HK-2 (cell line): ENCODE data around the gene STK11.

Source experiments
- DNase-seq: peaks from one replicate; pipeline ENCODE4 v3.0.0-alpha.2; 2018; ENCODE audit not compliant: unreplicated experiment

Gene STK11, protein sequence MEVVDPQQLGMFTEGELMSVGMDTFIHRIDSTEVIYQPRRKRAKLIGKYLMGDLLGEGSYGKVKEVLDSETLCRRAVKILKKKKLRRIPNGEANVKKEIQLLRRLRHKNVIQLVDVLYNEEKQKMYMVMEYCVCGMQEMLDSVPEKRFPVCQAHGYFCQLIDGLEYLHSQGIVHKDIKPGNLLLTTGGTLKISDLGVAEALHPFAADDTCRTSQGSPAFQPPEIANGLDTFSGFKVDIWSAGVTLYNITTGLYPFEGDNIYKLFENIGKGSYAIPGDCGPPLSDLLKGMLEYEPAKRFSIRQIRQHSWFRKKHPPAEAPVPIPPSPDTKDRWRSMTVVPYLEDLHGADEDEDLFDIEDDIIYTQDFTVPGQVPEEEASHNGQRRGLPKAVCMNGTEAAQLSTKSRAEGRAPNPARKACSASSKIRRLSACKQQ

DNA sequence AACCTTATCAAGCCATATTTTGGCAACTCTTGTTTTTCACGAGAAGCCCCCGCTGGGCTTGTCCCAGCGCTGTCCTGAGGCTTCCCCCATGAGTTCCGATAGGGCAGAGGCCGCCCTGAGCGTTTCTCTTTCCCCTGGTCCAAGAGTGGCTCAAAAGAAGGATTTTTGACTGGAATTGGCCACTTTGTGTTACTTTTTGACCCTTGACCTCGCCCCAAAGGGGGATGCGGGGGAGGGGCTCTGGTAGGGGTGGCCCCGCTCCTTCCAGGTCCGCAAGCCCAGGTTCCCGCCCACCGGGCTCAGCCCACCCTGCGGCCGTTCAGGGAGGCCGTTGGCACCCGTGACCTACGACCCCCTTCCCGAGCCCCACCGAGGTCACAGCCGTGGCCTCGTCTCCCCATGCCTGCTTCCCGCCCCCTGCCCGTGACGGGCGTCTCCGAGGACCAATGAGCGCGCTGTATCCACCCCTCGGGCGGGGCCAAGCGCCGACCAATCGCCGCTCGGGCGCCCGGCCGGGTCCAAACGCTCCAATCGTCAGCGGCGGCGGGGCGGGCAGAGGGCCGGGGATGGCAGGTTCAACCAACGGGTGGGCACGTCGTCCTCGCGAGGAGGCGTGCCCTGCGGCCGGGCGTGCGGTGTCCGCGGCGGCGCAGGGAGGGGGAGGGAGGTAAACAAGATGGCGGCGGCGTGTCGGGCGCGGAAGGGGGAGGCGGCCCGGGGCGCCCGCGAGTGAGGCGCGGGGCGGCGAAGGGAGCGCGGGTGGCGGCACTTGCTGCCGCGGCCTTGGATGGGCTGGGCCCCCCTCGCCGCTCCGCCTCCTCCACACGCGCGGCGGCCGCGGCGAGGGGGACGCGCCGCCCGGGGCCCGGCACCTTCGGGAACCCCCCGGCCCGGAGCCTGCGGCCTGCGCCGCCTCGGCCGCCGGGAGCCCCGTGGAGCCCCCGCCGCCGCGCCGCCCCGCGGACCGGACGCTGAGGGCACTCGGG, at the start of gene STK11:
STK11 (plus strand) TSS at position 665 of the 986 bp plus-strand sequence. CDS start 1,136 bp downstream, outside the sequence.
- peak; percentile 100 for DNase-seq

DNA sequence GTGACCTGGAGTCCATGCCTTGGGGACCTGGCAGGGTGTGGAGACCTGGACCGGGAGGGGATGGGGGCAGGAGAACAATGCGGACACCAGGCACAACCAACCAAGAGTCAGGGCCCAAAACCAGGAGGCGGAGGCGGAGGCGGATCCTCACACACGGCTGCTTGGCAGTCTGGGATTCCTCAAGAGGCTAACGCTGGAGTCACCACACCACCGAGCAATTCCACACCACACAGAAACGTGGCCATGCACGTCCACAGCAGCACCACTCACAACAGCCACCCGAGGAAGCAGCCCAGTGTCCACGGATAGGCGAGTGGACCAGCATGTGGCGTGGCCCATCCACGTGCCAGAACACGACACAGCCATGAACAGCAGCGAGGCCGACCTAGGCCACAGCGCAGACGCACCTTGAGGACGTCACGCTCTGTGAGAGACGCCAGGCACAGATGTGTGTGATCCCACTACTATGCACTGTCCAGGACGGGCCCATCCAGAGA, 49.2 kb upstream of the STK11 start:
- no peak for DNase-seq

DNA sequence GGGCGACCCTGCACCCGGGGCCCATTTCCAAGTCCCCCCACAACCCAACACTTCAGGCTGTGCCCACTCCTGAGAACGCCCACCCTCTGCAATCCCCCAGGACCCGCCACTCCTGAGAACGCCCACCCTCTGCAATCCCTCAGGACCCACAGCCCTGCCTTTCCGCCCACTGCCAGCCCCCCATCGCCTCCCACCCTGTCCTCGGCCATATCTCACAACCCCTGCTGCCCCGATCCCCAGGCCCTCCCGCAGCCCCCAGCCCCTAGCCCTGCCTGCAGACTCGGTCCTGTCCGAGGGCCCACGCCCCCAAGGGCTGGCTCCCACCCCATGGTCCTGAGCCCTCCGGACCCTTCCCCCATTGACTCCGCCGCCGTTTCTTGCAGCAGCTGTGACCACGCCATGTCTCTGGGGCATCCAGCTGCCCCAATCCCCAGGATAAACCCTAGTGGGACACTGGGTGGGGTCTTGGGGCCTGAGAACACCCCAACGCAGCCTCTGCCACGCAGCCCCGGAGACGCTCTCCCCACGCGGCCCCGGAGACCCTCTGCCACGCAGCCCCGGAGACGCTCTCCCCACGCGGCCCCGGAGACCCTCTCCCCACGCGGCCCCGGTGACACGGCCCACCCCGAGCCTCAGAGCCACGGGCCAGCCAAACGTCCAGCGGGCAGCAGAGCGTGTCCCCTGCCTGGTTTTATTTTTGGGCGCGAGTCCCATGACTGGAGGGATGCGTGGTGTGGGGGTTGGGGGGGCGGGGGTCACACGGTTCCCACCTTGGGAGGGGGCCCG, 48.6 kb upstream of the STK11 start:
- DNase-seq, result no peak

DNA sequence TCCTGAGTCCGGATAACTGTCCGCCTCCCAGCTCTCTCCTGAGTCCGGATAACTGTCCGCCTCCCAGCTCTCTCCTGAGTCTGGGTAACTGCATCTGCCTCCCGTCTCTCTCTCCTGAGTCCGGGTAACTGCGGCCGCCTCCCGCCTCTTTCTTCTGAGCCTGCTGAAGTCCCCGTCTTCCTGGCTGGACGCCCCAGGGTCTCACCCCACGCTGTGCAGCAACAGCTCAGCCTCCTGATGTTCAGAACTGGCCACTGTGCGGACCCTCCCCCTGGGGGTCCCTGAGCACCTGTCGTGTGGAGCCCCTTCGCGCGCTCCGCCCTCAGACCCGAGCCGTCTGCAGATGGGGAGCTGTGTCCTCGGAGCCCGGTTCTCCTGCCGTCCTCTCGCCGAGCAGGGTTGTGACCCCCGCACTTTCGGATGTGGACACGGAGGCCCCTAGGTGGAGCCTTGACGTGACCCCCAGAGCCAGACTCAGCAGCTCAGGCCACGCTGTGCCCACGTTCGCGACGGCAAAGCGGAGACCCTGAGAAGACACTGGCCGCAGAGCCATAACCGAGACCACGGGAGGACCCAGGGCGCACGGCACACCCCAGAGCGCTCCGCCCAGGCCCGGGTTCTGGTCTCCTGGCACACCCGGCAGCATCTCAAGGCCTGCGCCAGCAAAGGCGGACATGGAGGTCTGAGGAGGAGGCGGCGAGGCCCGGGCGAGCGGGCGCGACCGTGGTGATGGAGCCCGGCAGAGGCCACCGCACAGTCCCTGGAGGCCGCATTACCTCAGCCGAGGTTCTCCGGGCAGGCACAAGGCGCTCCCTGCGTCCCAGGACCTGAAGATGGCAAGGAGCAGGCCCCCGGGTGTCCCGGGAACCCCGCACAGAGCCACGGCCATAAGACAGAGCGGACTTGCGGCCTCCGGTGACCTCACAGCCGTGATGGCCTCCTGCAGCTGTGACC, 47.4 kb upstream of the STK11 start:
- no peak for DNase-seq

DNA sequence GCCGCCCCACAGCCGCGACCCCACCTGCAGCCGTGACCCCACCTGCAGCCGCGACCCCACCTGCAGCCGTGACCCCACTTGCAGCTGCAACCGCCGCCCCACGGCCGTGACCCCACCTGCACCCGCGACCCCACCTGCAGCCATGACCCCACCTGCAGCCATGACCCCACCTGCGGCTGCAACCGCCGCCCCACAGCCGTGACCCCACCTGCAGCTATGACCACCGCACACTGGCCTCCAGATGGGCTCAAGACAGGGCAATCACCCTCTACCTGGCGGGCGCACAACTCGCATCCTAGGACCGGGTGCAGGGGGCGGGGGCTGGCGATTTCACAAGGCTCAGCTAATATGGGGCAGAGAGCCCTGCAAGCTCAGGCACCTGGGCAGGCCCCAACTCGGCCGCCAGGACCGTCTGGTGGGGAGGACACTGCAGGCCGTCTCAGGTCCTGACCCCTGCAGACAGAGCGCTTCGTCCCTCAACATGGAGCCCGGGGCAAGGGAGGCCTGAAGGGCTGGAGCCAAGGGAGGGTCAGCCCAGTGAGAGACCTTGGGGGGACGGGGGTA, 46.6 kb upstream of the STK11 start:
- DNase-seq, result no peak

DNA sequence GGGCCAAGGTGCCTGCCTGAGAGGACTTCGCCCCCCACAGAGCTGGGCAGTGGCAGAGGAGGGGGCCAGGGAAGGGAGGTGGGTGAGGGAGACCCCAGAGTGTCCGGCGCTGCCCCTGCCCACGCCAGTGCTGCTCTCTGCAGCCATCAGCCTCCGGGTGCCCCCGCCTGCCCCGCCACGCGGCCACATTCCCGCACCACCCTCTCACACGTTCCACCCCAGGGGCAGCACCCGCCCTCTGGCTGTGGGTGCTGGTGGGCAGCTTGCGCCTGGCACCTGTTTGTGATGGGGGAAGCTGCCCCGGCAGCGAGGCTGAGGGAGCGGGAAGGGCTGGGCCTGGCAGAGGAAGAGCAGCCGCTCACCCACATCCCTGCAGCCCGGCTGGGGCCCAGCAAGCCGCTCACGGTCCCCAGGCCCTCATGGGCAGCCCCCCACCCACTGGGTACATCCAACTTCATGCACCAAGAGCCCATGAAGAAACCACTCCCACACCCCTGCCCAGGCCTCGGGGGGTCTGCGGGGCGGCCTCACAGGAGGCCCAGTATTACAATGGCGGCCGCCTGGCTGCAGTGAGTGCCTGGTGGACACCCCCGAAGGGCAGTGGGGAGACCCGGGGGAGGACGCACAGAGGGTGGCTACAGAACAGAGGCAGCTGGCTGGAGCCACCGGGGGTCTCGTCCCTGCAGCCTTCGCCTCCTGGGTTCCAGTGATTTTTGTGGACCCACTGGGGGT, 45.5 kb upstream of the STK11 start:
- no peak for DNase-seq

DNA sequence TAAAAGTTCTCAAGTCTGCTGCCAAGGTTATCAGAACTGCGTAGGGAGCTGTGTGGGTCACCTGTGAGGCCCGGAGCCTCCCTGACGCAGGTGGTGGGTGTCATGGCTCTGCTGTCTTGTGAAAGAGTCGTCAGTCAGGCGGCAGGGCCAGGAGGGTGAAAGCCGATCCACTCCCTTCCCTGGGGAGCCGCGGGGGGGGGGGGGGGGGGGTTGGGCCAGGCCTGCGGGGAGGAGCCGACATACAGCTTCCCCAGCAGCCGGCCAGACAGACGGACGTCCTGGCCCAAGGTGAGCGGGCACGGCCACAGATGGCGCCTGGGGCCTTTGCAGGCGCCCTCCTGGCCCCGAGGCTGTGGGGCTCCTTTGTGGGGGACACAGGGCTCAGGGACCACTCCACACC, 43.9 kb upstream of the STK11 start:
- DNase-seq, result no peak

DNA sequence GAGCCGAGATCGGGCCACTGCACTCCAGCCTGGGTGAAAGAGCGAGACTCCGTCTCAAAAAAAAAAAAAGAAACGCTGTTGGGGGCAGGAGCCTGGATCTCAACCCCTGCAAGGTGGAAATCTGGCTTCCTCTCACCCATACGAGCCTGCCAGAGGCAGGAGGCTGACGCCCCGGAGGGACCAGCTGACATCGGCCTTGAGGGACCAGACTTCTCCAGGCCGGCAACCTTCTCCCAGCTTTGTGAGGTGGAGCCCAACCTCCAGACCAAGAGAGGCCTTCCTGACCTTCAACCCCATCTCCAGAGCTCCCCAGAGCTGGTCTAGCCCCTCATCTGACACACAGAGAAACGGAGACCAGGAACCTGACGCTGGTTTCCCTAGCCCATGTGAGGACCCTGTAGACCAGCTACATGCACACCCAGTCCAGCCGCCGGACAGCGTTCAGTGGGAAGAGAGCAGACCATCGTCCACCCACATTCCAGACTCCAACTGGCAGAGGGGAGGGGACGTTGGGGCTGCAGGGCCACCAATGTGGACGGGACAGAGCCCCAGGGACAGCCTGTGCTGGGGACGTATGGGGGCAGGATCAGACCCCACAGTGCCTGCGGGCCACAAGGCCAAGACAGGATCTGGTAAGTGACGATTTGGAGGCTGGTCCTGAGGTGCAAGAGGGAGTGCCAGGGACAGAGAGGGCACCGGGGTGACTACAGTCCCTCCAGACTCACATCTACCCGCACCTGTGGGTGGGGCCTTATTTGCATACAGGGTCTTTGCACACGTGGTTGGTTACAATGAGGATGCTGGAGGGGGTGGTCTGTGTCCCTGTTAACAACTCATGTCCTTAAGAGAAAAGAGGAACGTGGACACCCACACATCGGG, 42.9 kb upstream of the STK11 start:
- no peak for DNase-seq

DNA sequence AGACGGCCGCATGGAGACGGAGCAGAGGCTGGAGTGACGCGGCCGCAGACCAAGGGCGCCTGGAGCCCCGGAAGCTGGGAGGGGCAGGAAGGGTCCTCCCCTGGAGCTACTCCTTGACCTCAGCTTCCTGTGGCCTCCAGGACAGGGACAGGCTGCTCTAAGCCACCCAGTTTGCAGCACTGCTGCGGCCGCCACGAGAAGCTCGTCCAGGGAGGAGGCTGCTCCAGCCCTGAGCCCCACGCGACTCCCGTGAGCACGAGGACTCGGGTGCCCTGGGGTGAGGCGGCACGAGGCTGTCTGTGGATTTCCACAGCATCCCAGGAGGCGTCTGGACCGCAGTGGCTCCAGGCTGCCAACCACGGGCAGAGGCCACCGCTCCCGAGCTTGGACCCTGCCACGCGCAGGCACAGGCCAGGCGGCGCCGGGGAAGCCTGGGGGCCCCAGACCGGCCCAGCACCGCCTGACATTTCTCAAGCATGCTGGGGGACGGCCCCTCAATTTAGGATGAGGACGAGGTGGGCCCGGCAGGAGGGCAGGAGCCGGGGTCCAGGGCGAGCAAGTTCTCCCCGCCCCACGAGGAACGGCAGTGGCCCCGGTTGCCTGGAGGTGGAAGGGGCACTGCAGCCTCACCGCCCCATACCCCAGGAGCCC, 42.2 kb upstream of the STK11 start:
- no peak for DNase-seq

DNA sequence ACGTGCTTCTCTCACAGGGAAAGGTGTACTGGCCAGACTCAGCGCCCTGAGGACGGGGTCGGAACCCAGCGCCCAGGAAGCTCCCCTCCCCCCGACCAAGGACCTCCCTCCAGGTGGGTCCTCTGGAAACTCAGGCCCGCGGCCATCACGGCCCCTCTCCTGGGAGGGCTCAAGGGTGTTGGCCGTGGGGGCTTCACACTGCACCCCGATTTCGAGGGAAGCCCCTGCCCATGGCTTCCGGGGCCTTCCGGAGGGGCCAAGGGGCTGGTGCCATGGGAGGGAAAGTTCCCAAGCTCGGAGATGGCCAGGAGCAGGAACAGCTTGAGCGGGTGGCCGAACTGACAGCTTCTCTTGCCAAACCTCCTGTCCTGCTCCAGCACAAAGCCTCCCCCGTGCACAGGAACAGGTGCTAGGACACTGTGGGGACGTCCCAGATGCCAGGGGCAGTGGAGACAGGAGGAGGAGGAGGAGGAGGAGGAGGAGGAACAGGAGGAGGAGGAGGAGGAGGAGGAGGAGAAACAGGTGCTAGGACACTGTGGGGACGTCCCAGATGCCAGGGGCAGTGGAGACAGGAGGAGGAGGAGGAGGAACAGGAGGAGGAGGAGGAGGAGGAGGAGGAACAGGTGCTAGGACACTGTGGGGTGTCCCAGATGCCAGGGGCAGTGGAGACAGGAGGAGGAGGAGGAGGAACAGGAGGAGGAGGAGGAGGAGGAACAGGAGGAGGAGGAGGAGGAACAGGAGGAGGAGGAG, 41.5 kb upstream of the STK11 start:
- DNase-seq, result no peak

DNA sequence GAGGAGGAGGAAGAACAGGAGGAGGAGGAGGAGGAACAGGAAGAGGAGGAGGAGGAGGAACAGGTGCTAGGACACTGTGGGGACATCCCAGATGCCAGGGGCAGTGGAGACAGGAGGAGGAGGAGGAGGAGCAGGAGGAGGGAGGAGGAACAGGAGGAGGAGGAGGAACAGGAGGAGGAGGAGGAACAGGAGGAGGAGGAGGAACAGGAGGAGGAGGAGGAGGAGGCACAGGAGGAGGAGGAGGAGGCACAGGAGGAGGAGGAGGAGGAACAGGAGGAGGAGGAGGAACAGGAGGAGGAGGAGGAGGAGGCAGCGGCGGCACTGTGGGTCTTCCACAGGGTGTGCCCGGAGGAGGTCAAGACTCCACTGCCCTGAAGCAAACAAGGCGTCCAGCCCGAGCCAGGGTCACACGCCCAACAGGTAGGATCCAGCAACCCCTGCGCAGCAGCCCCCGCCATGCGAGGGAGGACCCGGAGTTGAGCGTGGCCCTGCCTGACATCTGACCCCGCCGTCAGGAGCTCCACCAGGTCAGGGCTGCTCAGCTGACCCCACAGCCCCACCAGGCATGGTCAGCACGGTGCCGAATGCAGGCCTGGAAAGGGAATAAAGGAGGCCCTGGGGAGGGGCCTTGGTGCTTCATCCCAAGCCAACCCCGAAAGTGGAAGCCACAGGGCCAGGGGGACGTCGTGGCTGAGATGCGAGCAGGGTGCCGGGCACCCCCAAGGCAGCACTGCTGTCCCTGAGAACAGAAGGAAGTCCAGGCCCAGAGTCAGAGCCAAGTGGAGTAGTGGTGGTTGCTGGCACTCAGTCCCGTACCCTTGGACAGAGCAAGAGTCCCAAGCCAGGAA, 40.7 kb upstream of the STK11 start:
- no peak for DNase-seq

DNA sequence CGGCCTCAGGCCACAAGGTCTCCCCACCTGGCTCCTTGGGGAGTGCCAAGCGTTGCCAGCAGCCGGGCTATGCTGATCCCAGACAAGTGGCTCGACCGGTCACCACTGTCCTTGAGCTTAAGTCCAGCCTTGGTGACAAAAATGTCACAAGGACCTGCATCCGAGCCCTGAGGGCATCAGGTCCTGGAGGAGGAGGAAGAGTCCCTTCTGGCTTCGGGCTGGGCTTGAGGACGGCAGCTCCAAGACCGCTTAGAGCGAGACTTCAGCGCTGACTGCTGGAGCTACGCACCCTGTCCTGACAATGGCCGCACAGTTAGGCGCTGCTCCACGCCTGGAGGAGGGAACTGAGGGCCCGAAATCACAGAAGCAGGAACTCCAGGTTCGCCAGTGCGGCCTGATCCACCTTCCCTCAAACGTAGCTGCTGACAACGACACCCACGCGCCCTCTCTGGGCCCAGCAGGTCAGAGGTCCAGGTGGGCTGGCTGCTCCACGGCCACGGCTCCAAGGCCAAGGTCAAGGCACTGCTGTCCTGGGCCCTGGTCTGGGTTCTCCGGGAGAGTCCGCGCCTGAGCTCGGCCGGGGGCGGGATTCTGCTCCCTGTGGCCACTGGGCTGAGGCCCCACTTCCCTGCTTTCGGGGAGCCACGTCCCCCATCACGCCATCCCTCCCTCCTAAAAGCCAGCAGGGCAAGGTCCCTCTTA, 38.6 kb upstream of the STK11 start:
- DNase-seq, result no peak

DNA sequence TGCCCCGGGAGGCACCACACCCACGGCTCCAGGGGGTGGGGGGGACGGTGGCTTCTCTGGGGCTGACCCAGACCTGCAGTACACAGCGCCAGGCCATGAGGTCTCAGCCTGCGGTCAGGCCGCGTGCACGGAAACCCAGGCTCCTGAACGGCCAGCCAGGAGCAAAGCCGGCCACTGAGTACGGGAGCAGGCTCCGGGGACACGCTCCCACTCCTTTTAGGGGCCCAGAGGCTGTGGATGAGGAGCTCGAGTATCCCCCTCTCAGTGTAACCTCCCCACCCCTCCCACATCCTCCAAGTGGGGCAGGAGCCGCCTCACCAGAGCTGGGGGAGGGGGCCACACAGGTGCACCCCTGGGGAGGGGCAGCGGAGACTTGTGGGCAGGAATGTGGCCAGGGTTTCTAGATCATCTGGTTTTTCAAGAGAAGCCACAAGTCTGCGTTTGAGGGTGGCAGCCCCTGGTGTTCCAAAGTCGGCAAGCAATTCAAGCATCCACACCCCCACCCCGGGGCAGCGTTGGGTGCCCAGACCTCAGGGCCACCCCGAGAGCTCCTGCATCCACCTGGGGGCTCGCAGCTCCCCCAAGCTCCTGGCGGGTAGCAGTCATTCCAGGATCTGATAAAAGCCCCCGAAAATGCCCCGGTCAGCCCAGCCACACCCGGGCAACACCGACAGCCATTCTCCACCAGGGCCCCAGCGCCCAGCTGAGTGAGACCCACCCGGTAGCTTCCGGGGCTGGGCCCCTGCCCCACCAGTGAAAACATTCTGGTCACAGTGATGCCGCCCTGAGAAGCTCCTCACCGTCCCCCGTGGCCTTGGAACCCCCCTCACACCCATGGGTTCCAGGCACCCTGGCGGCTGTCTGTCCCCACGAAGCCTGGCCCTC, 37.6 kb upstream of the STK11 start:
- peak; percentile 49 for DNase-seq

DNA sequence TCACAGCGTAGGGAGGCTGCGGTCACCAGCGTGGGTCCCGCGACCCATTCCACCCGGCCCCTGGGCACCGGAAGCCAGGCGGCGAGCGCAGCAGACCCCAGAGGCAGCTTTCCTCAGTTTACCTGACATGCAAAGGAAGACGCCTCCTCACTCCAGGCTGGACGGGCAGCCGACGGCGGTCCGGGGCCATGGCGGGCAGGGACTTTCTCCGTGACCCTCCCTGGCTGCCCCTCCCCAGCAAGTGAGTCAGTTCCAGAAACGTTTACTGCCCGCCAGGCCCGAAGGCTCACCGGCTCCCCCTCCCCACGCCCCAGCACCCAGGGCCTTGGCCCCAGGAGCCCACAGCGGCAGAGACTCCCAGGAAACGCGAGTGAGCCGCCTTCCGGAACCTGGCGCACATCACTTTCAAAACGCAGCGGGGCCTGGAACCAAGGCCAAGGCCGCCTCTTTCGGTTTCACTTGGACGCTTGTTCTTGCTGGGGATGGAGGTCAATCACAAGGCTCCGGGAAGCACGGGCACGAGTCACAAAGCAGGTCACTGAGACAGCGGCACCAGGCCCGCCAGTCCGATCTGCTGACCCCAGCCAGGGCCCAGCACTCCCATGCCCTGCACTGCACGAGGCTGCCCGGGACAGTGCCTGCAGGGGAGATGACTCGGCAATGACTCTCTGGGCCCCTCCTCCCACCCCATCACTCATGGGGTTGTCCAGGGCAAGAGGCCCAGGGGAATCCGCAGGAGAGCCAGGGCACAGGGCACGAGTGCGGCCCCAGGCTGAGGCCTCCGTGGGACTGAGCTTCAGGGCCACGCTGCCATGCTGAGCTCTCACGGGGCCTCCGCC, 36.8 kb upstream of the STK11 start:
- peak; percentile 88 for DNase-seq
